C1 segment of cervical spinal cord (tissue), 14 donors: Measurements from ENCODE around the gene C19orf33.

Experiments used
- DNase-seq, 14 donors: peaks; one replicate each; lab custom pipeline; 2025; lab: John Stamatoyannopoulos, UW

The C19orf33 gene

GRCh38 chr19:38278751-38279150 is 25.3 kb upstream of the C19orf33 start:
- DNase-seq, result no peak

GRCh38 chr19:38280030-38280921 is 23.8 kb upstream of the C19orf33 start:
- no peak for DNase-seq

GRCh38 chr19:38281811-38282566 is 22.1 kb upstream of the C19orf33 start:
- DNase-seq, result no peak

GRCh38 chr19:38283271-38283670 is 20.8 kb upstream of the C19orf33 start:
- no peak for DNase-seq

GRCh38 chr19:38284422-38284821 is 19.6 kb upstream of the C19orf33 start:
- DNase-seq, result peak in 2 of 14 donors; percentile 9 to 21

GRCh38 chr19:38285567-38285966 is 18.5 kb upstream of the C19orf33 start:
- no peak for DNase-seq

GRCh38 chr19:38287604-38288003 is 16.4 kb upstream of the C19orf33 start:
- DNase-seq, result peak in 4 of 14 donors; percentile 14 to 33 (median 26)

- no peak for DNase-seq
Observed at GRCh38 chr19:38288123-38288855, 15.8 kb upstream of the C19orf33 start.

- DNase-seq, result no peak
Observed at GRCh38 chr19:38289955-38290354, 14.1 kb upstream of the C19orf33 start.

- peak in 1 of 14 donors; percentile 73 for DNase-seq
Observed at GRCh38 chr19:38290631-38291147, 13.4 kb upstream of the C19orf33 start.

GRCh38 chr19:38291855-38292254 is 12.2 kb upstream of the C19orf33 start:
- DNase-seq, result peak in 1 of 14 donors; percentile 16

- no peak for DNase-seq
Observed at GRCh38 chr19:38293281-38293680, 10.8 kb upstream of the C19orf33 start.

GRCh38 chr19:38294090-38294489 is 10.0 kb upstream of the C19orf33 start:
- DNase-seq, result peak in 7 of 14 donors; percentile 9 to 44 (median 23)

GRCh38 chr19:38298821-38299680 is 5.0 kb upstream of the C19orf33 start:
- no peak for DNase-seq

- no peak for DNase-seq
Observed at GRCh38 chr19:38304352-38304865, 358 bp downstream of the C19orf33 start.

- no peak for DNase-seq
Observed at GRCh38 chr19:38304866-38305429, 897 bp downstream of the C19orf33 start.

- DNase-seq, result no peak
Observed at GRCh38 chr19:38306236-38306635, 2.2 kb downstream of the C19orf33 start.

- DNase-seq, result no peak
Observed at GRCh38 chr19:38307076-38307475, 3.0 kb downstream of the C19orf33 start.

- DNase-seq, result no peak
Observed at GRCh38 chr19:38307597-38307996, 3.5 kb downstream of the C19orf33 start.
